Common myeloid progenitor, CD34-positive (primary cell): Measurements from ENCODE around the gene FAM149B1.

Experiments
- CTCF ChIA-PET: fragments of 350-600 bp; sonication (Branson Sonifier 250); formaldehyde crosslinking; loops from one replicate; lab custom pipeline; 2021; ENCODE audit warnings: antibody characterized with exemption; lab: Charles Lee
- POLR2A ChIA-PET: fragments of 350-600 bp; sonication (Branson Sonifier 250); formaldehyde crosslinking; loops from one replicate; lab custom pipeline; 2021; ENCODE audit warnings: antibody characterized with exemption; lab: Charles Lee
- DNase-seq, 3 donors: peaks; one replicate each; pipeline versions ENCODE4 v3.0.0 to v3.0.0-alpha.2; 2013
- H3K27ac ChIP-seq, 2 experiments: 1 replicate in 1 of 2; 2 replicates in 1 of 2; pipeline ENCODE4 v1.7.0; 2013; ENCODE audit warnings: inconsistent platforms in 2 of 2, low read length in 2 of 2, mild to moderate bottlenecking in 2 of 2, low read depth in 1 of 2, moderate library complexity in 1 of 2; ENCODE audit not compliant: severe bottlenecking in 2 of 2, insufficient read depth in 1 of 2, poor library complexity in 1 of 2
- H3K27me3 ChIP-seq, 5 experiments: replicated peaks in 2 of 5; 1 replicate in 3 of 5; 2 replicates in 2 of 5; pipeline versions ENCODE4 v1.6.1 to v1.7.0; 2013; ENCODE audit warnings: low read length in 4 of 5, mild to moderate bottlenecking in 2 of 5, moderate library complexity in 2 of 5, inconsistent platforms in 1 of 5; ENCODE audit not compliant: insufficient read depth in 5 of 5, control insufficient read depth in 4 of 5
- H3K36me3 ChIP-seq, 4 experiments: 1 replicate in 2 of 4; 2 replicates in 2 of 4; pipeline versions ENCODE4 v1.6.1 to v1.7.0; 2013; ENCODE audit warnings: low read length in 3 of 4, control low read depth in 1 of 4, mild to moderate bottlenecking in 1 of 4; ENCODE audit not compliant: control insufficient read depth in 4 of 4, insufficient read depth in 4 of 4
- H3K4me1 ChIP-seq, 4 experiments: 1 replicate in 3 of 4; 2 replicates in 1 of 4; pipeline versions ENCODE4 v1.6.1 to v1.7.1; 2013; ENCODE audit warnings: low read length in 3 of 4, mild to moderate bottlenecking in 3 of 4, control low read depth in 1 of 4, inconsistent platforms in 1 of 4, moderate library complexity in 1 of 4; ENCODE audit not compliant: control insufficient read depth in 4 of 4, insufficient read depth in 4 of 4; ENCODE audit errors: control extremely low read depth in 1 of 4
- H3K4me3 ChIP-seq, 7 experiments: 1 replicate in 4 of 7; 2 replicates in 3 of 7; pipeline versions ENCODE4 v1.5.1 to v1.7.0; 2013; ENCODE audit warnings: mild to moderate bottlenecking in 7 of 7, low read length in 6 of 7, moderate library complexity in 6 of 7, inconsistent platforms in 2 of 7, low read depth in 2 of 7, control low read depth in 1 of 7; ENCODE audit not compliant: insufficient read depth in 4 of 7, control insufficient read depth in 1 of 7; ENCODE audit errors: extremely low read depth in 1 of 7
- H3K9me3 ChIP-seq, 5 experiments: 1 replicate in 4 of 5; 2 replicates in 1 of 5; pipeline versions ENCODE4 v1.6.1 to v1.7.1; 2013; ENCODE audit warnings: low read length in 4 of 5, mild to moderate bottlenecking in 2 of 5, inconsistent platforms in 1 of 5, low read depth in 1 of 5, moderate library complexity in 1 of 5; ENCODE audit not compliant: control insufficient read depth in 4 of 5, insufficient read depth in 2 of 5; ENCODE audit errors: control extremely low read depth in 1 of 5
- WGBS: methylation state at CpG from one replicate; pipeline ENCODE4 v1.1.5; 2013; ENCODE audit not compliant: insufficient coverage; 5-methylcytosine and 5-hydroxymethylcytosine counted together

The FAM149B1 gene

GRCh38 chr10:73210395-73211105 lies 42.6 kb downstream of the FAM149B1 start:
- CTCF ChIA-PET = interaction anchor here (1.2 kb wide), 1 partner anchor 9 kb away, joined by 3 read pairs; no protein-coding TSS in a partner anchor
- Histone ChIP-seq H3K4me1 (no peaks in the 10 kb centered on the region), H3K27me3 (no peaks in the 10 kb centered on the region), H3K36me3 (peaks cover 0 to 29% (median 9%) of the 10 kb centered on the region in 4 experiments), H3K4me3 (no peak overlapping the region), H3K9me3 (peaks cover 0 to 4% (median 0%) of the 10 kb centered on the region in 5 experiments), H3K27ac (no peak overlapping the region)
- POLR2A ChIA-PET = no interaction called here
- 94% methylated on average over 2 of the region's 3 CpGs for WGBS
- DNase-seq = no peak

- no peak overlapping the region for H3K27ac ChIP-seq
- no CpG with 5 or more reads among the region's 4 CpGs for WGBS
- H3K9me3 ChIP-seq = peaks cover 0 to 3% (median 0%) of the 10 kb centered on the region in 5 experiments
- ChIA-PET CTCF (interaction anchor here (1.2 kb wide), 1 partner anchor 9 kb away, joined by 3 read pairs; no protein-coding TSS in a partner anchor), POLR2A (no interaction called here)
- H3K27me3 ChIP-seq = no peaks in the 10 kb centered on the region
- H3K36me3 ChIP-seq = peaks cover 0 to 33% (median 8%) of the 10 kb centered on the region in 4 experiments
- no peak for DNase-seq
- no peaks in the 10 kb centered on the region for H3K4me1 ChIP-seq
- no peak overlapping the region for H3K4me3 ChIP-seq
These were observed 43.3 kb downstream of the FAM149B1 start for GRCh38 chr10:73211106-73211811.

DNA sequence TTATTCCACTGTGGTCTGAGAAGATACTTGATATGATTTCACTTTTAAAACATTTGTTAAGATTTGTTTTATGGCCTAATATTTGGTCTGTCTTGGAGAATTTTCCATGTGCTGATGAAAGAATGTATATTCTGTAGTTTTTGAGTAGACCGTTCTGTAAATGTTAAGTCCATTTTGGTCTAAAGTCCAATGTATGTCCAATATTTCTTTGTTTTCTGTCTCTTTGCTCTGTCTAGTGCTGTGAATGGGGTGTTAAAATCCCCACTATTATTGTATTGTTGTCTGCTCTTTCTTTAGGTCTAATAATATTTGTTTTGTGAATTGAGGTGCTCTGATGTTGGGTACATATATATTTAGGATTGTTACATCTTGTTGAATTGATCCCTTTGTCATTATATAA lies 47.8 kb downstream of the FAM149B1 start:
- H3K36me3 ChIP-seq = peaks cover 17 to 34% (median 22%) of the 10 kb centered on the region in 4 experiments
- DNase-seq = no peak
- no peak overlapping the region for H3K4me3 ChIP-seq
- WGBS = 100% methylated on average over 1 of the region's 1 CpG
- no peaks in the 10 kb centered on the region for H3K27me3 ChIP-seq
- CTCF ChIA-PET = no interaction called here
- H3K4me1 ChIP-seq = no peaks in the 10 kb centered on the region
- POLR2A ChIA-PET = no interaction called here
- no peak overlapping the region for H3K27ac ChIP-seq
- peaks cover 0 to 2% (median 0%) of the 10 kb centered on the region in 5 experiments for H3K9me3 ChIP-seq

DNA sequence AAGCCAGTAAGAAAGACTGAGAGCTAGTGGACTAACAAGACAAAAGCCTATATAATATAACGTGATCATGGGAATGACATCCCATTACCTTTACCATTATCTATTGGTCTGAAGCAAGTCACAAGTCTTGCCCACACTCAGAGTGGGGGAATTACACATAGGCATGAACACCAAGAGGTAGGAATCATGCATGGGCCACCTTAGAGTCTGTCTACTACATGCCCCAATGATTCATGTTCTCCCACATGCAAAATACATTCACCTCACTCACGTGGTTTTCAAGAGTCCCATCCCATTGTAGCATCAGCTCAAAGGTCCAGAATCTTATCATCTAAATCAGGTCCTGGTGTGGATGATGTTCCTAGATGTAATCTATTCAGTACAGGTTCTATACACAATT lies 49.7 kb downstream of the FAM149B1 start:
- Histone ChIP-seq H3K4me3 (no peak overlapping the region), H3K9me3 (peaks cover 0 to 2% (median 0%) of the 10 kb centered on the region in 5 experiments), H3K36me3 (peaks cover 14 to 30% (median 21%) of the 10 kb centered on the region in 4 experiments), H3K27ac (no peak overlapping the region), H3K4me1 (no peaks in the 10 kb centered on the region), H3K27me3 (no peaks in the 10 kb centered on the region)
- POLR2A ChIA-PET = no interaction called here
- WGBS = 100% methylated on average over 1 of the region's 2 CpGs
- no peak for DNase-seq
- CTCF ChIA-PET = interaction anchor here (1.8 kb wide), 1 partner anchor 47 kb away, joined by 5 read pairs; no protein-coding TSS in a partner anchor

DNA sequence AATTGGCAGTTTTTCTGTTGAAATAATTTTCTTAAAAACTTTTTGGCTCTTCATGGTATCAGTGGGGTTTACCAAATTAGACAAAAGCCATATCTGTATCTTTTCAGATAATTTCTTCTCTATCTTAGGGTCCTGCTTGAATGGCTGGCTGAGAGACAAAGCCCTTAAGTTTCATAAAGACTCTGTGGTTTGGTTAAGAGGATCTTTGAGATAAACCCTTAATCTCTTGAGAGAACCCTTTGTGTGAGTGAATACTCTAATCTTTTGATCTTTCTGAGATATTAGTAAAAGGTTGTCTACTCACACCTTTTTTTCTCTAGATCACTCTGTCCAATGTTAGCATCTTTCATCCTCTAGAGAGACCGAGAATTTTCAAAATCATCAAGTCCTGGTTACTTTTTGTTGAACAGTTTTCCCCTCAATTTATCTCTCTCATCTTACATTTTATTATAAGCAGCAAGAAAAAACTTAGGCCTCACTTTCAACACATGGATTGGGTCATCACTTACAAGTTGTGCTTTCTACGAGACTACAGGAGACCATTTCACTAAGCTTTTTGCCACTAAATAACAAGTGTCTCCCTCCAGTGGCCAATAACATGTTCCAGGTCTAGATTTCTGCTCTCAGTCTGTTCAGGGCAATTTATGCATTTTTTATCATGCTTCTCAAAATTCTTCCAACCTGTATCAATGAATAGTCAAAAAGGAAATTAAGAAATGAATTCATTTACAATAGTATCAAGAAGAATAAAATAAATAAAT lies 50.7 kb downstream of the FAM149B1 start:
- Histone ChIP-seq H3K36me3 (peaks cover 14 to 30% (median 20%) of the 10 kb centered on the region in 4 experiments), H3K4me3 (no peak overlapping the region), H3K27ac (no peak overlapping the region), H3K9me3 (peaks cover 0 to 2% (median 0%) of the 10 kb centered on the region in 5 experiments), H3K4me1 (no peaks in the 10 kb centered on the region), H3K27me3 (no peaks in the 10 kb centered on the region)
- POLR2A ChIA-PET = no interaction called here
- CTCF ChIA-PET = interaction anchor here (0.9 to 1.8 kb wide), 2 partner anchors 13 to 48 kb away, joined by 3 to 5 read pairs; no protein-coding TSS in a partner anchor
- DNase-seq = peak; percentile 31 to 62 (median 58)
- WGBS = 93% methylated on average over 2 of the region's 2 CpGs

DNA sequence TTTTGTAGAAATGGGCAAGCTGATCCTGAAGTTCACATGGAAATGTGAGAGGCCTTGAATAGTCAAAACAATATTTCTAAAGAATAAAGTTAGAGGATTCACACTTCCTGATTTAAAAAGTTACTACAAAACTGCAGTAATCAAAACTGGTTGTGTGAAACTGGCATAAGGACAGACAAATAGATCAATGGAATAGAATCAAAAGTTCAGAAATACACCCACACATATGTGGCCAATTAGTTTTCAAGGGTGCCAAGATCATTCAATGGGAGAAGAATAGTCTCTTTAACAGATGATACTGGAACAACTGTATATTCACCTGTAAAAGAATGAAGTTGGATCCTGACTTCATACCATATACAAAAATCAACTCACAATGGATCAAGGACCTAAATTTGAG lies 51.5 kb downstream of the FAM149B1 start:
- no peak for DNase-seq
- Histone ChIP-seq H3K4me1 (no peaks in the 10 kb centered on the region), H3K9me3 (peaks cover 0 to 2% (median 0%) of the 10 kb centered on the region in 5 experiments), H3K27ac (no peak overlapping the region), H3K36me3 (peaks cover 12 to 28% (median 21%) of the 10 kb centered on the region in 4 experiments), H3K27me3 (no peaks in the 10 kb centered on the region), H3K4me3 (no peak overlapping the region)
- CTCF ChIA-PET = interaction anchor here (0.9 to 1.4 kb wide), 2 partner anchors 14 to 17 kb away, joined by 3 read pairs; no protein-coding TSS in a partner anchor
- POLR2A ChIA-PET = no interaction called here
